ENCODE data around the gene HOXC10.

Gene HOXC10

DNA sequence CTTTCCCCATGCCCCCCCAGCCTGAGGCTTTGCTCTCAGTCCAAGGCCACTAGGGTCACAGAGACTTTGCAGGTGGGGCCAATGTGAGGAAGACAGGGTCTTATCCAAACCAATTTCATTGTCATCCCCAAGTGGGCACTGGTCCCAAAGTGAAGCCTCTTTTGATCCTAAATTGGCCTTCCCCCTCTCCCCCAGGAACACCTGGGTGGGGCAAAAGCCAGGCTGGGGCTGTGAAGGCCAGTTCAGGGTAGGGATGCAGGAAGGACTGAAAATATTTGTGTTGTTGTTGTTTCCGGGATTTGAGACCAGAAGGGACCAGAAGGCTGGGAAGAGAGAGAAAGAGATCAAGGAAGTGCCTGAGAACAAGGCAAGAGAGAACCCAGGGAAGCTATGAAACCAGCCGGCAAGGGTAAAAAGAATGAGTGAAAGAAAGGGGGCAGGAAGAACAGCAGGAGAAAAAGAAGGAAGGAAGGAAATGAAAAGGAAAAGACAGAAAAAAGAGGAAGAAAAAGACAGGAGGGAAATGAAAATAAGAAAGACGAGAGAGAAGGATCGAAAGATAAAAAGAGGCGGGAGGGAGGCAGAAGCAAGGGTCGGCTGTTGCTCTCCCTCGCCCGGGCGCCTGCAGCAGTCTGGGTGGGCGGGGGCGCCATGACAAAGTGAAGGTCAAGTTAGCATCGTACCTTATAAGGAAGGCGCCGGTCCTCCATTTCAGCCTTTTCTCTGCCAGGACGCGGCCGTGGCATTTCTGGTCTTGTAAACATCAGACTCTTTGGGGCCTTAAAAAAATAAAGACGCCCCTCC, 19.5 kb upstream of the HOXC10 start:
- DNase-seq = no peak

DNA sequence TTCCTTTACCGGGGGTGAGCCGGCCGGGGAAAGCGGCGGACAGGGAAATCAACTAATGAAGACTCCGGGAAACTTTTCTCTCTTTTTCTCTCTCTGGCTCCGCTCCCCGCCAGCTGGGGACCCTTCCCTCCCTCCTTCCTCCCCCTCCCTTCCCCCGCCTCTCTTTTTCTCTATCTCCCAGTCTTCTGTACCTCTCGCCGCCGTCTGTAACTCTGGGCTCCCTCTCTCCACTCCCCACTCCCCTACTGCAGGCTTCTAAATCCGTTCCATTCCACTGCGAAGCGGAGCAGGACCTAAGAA, 18.9 kb upstream of the HOXC10 start:
- no peak for DNase-seq

DNA sequence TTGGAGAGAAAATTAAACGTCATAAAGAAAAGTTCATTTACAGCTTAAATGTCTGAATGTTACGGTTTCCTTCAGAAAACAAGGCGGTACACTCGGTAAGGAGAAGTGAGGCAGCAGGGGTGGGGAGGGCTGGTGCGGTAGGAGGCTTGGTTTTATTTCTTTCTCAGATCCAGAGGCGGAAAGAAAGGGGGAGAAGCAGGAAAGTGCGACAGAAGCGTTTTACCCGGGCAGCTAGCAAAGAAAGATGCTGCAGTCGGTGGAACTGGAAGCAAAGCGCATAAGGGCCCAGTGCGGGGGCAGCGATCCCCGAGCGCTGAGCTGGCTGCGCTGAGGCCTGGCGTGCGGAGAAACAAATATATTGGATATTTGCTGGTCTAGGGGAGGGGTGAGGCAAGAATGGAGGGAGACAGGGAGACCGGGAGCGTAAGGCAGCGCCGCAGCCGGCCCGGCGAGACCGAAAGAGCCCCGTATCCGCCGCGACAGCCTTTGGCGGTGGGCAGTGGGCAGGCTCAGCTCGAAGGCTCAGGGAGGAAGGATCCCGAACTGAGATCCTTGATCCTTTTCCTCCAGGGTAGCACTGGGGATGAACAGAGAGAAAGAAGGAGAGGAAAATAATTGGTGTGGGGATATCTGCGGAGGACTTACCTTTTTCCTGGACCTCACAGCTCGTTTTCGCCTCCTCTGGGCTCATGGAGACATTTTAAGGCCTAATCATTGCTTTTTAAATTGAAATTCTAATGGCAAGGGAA, 18.4 kb upstream of the HOXC10 start:
- DNase-seq = no peak

DNA sequence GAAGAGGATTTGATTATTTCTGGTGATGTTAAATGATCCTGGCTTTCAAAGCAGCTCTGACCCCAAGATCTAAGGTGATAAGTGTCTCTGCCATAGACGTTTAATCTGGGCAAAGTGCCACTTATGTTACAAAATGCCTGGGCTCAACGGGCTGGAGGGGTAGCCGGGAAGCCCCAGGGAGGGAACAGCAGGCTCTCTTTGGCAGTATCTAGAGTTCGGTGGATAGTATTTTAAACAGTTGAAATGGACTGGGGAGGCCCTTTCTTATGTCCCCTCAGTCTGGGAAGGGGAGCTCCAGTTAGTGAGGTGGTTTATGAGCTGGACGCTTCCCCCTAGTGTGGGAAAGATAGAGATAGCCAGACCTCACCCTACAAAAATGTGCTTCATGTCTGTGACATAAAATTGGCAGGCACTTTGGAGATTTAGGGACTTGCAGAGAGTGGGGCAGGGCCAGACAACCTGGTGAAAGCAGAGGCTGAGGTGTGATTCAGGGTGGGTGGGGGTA, 17.5 kb upstream of the HOXC10 start:
- no peak for DNase-seq

DNA sequence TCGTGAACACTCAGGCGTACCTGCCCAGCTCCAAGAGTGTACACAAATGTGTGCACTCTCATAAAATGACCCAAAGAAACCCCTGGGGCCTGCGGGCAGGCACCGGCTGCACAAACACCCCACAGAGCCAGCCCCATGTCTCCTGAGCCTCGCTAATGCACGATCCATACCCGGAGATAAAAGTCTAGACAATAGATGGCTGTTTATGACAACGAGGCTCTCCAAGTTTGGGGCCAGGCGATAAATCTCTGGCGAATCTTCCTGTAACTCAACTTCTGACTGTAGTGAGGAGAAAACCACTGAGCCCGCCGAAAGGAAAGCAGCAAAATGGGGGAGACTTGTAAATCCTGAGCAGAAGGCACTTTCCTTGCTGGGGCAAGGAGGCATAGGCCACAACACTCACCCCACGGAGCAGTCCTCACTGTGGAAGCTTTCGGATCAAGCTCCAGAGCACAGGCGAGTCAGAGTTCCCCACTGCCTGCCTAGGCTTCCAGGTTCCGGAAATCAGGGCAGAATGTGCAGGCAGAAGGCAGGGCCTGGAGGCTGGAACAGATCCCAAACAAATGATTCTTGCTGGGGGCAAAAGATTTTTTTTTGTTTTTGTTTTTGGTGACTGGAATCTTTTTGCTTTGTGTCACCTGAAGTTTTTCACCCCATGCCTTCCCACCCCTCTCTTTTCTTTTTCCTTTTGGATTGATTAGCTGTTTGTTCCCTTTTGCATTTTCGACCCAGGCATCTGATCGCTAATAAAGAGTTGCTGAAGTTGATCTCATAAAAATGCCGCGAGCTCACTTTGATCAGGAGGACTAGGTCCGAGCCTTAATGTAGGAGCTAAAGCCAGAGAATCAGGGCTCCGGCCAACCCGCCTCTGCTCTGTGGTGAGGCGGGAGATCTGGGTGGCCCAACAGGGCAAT, 16.5 kb upstream of the HOXC10 start:
- DNase-seq = no peak

DNA sequence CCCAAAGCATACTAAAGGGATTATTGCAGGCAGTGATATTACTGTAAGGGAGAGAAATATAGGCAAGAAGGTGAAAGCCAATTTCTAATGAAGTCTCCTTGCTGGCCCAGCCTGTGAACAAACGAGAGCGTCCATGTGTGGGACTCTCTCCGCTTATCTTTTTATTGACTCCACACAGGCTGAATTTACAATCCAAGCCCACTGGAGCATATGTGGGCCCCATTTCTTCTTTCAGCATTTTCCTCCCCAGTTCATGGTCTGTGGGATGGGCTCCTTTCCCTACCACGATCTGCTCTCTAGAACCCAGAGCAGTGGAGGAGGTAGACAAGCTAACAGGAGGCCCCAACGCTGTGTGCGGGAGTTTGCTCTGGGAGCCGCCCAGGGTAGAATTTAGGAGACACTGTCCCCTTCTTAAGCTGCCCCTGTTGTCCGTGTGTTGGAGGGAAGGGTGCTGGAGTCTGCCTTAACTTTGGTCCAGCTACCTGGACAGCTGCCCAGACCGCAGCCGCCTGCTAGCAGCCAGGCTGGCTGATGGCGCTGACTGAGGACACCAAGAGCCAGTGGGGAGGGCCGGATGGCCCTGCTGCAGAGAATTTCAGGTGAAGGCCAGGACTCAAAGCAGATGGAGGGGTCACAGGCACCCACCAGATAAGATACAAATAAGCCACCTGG, 15.2 kb upstream of the HOXC10 start:
- no peak for DNase-seq

DNA sequence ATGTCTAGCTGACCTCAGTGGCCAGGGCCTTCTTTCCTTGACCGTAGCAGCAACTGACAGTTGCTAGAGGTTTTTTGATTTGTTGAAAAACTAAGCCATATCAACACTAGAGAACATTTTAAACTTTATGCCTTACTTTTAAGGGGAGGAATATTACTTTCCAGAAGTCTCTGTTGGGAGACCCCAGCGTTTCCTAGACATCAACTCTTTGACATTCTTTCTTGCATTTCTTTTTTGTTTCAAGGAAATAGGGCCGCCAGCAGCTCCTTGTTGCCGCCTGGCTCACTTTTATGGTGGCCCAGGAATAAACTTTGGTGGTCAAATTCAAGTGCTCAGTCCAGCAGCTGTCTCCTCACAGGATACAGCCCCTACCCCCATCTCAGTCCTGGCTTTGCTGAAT, 14.5 kb upstream of the HOXC10 start:
- no peak for DNase-seq

DNA sequence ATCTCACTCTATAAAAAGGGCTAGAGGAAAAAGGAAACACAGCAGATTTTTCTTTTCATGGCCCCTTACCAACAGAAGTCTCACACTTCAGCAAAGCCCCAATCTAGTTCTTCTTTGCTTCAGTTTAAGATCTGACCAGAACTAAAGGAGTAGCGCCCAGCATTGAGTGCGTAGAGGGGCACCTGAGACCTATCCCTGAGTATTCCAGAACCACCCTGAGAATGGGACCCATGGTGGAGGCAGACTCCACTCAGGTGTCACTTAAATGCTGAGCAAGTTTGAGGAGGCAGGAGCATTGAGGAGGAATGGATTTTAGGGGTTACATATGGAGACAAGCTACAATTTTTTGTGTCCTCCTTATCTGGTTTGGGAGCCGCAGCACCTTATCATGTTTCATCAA, 13.8 kb upstream of the HOXC10 start:
- DNase-seq = no peak

DNA sequence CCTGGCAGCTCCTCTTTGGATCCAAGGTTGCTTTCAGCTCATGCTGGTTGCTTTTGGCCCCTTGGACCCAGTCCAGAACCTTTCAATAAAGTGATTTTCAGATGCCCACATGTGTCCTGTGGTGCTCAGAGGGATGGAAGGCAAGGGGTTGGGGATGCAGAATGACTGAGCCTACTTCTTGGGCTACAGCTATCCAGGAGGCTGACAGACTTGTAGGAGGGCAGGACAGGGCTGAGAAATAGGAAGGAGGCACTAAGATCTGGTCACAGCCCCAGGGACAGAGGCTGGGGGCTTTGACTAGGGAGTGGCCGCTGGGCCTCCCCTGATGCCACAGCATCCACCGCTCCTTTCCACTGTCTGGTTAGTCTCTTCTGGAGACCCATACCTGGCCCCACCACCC, 13.3 kb upstream of the HOXC10 start:
- DNase-seq = no peak

DNA sequence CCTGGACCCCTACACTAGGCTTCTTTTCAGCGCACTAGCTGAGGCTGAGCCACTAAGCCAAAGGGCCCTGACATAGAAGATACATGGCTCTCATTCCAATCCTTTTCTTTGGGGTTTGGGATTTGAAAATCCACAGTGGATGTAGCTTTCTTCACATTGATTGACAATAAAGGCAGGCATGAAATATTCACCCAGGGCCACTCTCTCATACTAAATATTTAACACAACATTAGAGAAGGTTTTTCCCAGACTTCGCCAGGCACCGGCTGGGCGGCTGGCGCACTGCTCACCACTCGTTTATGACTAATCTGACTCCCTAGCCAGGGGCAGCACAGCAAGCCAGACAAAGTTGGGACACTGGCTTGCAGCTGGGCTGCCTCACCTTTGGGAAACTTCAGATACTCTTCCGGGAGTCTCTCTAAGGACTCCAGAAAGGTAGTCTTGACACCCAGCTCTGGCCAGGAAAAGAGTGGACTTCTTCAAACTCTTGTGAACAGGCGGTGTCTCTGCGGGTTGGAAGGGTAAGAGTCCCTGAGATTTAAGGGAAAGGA, 12.7 kb upstream of the HOXC10 start:
- DNase-seq = no peak

DNA sequence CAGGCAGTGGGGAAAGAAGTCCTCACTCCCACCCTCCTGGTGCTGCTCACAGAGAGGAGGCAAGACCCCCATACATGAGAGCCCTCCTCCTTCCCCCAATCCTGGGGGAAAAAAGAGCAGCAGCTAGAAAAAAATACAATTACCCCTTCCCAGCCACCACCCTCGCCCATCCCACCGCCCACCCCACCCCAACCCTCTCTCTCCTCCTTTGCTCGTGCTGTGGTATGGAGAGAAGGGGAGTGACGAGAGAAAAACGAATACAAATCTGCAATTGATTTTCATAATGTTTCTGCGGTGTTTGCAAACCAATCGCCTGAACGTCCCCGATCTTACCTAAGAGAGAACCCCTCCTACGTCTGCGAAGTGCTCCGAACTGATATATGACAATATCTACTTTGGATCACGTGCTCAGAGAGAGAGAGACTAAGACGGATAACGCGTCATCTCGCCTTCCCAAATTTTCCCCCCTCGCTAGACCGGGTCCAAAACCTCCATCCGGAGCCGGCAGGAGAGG, 12.2 kb upstream of the HOXC10 start, which contains the start of gene HOXC11:
Gene HOXC11 (plus strand): TSS at position 405 of the 514 bp plus-strand sequence. CDS start 116 bp downstream, outside the sequence.
- DNase-seq = no peak

DNA sequence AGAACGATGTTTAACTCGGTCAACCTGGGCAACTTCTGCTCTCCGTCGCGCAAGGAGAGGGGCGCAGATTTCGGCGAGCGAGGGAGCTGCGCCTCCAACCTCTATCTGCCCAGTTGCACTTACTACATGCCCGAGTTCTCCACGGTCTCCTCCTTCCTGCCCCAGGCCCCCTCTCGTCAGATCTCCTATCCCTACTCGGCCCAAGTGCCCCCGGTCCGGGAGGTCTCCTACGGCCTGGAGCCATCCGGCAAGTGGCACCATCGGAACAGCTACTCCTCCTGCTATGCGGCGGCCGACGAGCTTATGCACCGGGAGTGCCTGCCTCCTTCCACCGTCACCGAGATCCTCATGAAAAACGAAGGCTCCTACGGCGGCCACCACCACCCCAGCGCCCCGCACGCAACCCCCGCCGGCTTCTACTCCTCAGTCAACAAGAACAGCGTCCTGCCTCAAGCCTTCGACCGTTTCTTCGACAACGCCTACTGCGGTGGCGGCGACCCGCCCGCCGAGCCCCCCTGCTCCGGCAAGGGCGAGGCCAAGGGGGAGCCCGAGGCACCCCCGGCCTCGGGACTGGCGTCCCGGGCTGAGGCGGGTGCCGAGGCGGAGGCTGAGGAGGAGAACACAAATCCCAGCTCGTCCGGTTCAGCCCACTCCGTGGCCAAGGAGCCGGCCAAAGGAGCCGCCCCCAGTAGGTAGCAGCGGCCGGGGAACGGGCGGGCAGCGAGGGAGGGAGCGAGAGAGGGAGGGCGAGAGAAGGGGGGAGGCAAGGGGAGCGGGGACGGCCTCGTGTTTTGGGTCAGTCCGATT, 11.5 kb upstream of the HOXC10 start:
- no peak for DNase-seq

DNA sequence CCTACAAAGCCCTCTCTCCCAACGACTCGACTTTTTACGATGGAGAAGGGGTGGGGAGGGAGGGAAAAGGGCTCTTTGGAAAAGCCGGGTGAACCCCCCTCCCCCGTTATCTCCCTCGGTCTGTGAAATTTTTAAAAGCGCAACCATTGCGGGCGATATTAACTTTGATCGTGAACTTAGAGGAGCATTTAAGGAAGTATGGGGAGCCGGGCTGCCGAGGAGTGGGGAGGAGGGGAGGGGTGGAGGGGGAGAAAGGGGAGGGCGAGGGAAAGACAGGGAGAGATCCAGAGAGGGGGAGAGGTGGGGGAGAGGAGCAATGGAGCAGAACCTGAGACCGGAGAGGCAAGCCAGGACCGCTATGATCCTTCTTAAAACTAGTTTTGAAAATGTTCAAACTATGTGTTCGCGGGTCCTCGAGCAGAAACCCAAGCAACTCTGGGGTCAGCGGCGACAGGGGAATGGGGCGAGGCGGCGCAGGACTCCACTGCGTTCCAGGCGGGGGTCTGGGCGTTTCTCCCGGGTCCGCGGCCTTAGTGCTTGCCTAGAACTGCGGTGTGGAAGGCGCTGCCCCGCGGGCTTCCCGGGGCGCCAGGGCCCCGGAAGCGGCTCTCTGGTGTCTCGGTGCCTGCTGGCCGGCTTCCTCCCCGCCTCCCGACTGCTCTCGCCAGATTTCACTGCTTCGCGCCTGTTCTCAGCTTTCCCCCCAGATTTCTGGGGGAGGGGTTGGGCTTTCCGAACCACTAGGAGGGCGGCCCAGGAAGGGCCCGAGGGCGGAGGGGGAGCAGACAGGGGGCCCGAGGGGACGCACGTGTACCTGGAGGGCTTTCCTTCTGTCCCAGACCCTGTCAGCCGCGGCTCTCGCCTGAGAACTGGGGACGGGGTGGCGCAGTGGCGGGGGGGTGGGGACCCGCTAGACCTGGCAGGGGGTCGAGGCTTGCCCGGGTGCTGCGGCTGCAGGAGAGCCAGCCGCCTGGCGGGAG, 10.6 kb upstream of the HOXC10 start, which contains the start of gene HOTAIR:
Gene HOTAIR (minus strand): TSS at position 871 of the 980 bp plus-strand sequence.
- no peak for DNase-seq

DNA sequence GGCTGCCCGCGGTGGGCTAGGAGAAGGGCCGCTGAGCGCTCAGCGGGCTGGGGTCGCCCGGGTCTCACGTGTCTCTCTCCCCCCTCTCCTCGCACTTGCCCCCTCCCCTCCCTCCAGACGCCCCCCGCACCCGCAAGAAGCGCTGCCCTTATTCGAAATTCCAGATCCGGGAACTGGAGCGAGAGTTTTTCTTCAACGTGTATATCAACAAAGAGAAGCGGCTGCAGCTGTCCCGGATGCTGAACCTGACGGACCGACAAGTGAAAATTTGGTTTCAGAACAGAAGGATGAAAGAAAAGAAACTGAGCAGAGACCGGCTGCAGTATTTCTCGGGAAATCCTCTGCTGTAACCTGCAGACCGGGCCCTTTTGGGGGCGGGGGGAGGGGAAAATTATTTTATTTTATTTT, 9.9 kb upstream of the HOXC10 start:
- DNase-seq = no peak

DNA sequence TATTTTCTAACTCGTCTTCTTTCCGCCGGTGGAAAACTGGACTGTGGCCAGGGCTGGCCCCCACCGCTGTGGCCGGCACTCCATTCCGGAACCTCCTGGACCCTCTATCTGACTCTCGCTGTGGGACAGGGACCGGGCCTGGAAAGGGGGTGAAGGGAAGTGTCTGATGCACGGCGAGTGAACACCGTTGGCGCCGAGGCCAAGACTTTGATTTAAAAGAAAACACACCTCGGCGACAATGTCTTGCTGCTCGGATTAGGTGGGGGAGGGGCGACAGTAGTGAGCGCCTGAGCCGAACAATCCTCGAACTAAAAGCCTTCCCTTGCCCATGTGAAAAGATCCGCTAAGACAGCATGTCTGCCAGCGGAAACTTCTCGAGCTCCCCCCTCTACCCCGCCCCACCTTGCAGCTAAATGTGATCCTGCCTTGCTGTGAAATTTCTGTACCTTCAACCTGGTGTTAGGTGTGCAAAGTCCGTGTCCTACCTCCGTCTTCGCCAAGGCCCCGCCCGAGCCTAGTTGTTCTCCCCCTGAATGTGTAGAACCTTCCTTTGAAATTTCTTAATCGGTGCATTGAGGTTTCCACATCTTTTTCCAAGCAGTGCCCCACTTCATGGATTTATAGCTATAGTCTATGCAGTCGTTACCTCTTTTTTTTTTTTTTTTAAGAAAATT, 9.3 kb upstream of the HOXC10 start:
- no peak for DNase-seq

DNA sequence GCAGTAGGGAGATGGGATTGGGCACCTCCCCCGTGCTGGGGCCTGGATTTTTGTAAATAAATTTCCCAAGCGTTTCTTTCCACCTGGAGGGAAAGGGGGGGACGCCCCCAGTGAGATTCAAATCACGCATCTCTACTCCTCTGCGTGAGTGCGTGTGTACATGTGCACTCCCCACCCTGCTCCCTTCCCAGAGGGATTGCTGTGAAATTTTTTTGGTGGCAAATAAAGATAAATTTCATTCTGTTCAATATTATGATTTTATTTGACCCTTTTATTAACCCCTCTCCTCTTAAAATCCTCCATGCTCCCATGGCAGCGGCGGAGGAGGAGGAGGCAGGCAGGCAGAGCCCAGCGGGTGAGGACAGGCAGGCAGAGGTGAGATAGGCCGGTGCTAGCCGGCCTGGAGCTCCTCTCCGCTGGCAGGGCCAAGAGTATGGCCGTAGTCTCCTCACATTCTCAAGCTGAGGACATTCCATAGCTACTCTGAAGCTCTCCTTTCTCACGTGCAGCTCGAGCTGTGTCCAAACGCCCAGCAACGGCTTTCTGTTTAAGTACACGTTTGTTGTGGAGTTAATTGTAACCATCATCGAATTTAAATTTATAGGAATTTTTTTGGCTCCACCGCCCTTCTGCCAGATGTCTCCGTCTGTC, 8.6 kb upstream of the HOXC10 start:
- no peak for DNase-seq

DNA sequence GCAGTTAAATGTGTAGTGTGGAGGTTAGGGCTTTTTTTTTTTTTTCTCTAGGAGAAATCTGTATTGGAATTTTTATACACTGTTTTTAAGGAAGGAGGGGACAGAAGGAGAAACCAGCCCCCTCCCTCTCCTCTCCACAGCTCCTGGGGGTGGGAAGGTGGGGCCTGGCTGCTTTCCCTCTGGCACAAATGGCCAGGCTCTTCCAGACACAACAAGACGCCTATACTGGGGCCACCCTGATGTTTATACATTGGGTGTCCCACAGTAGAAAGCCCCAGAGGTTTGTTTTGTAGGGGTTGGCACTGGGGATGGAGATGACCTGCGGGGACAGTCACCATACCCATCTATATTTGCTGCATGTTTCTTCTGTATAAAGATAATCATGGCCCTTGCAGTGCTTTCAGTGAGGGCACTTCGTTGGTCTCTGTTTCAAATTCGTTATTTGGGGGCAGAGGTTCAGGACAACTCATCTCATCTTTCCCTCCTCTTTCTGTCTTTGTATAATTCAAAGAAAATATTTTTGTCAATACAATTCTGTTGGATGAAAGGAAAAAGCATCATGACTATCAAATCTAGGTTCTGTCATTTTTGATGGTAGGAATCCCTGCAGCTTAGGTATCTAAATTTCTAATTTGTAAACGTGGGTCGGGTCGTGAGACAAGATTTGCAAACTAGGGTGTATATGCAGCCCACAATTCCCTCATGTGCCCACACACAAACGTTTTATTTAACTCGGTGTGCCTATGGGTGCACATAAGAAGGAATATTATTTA, 7.9 kb upstream of the HOXC10 start:
- no peak for DNase-seq

Measured in Kasumi-1 (cell line).